HFF-Myc (cell line): ENCODE results near the gene GJD4.

Experiments
- DNase-seq: peaks from one replicate; pipeline ENCODE4 v3.0.0-alpha.2; 2011; ENCODE audit warnings: low read depth; ENCODE audit errors: extremely low read depth
- H3K4me3 ChIP-seq: replicated peaks from 2 replicates; pipeline ENCODE4 v1.5.1; 2011; ENCODE audit warnings: low read depth, mild to moderate bottlenecking, control low read depth, low read length
- CTCF ChIP-seq: IDR thresholded peaks from 2 replicates; pipeline ENCODE4 v1.5.1; 2012; ENCODE audit warnings: mild to moderate bottlenecking, low read depth, low read length, control low read depth; ENCODE audit errors: missing control alignments

Gene GJD4

GRCh38 chr10:35584946-35585345 is 20.2 kb upstream of the GJD4 start:
- no peak overlapping the region for H3K4me3 ChIP-seq
- no peak for DNase-seq
- TF ChIP-seq CTCF, result no peak

GRCh38 chr10:35585356-35585755 is 19.8 kb upstream of the GJD4 start:
- DNase-seq, result no peak
- H3K4me3 ChIP-seq, result no peak overlapping the region
- no peak for TF ChIP-seq CTCF

GRCh38 chr10:35585903-35586535 is 19.1 kb upstream of the GJD4 start:
- TF ChIP-seq CTCF, result no peak
- no peak for DNase-seq
- H3K4me3 ChIP-seq, result no peak overlapping the region

- no peak overlapping the region for H3K4me3 ChIP-seq
- TF ChIP-seq CTCF, result no peak
- DNase-seq, result no peak
These were observed 16.3 kb upstream of the GJD4 start for GRCh38 chr10:35588836-35589235.

- no peak for DNase-seq
These were observed 12.7 kb upstream of the GJD4 start for GRCh38 chr10:35592441-35592840.

GRCh38 chr10:35594115-35595079 is 10.7 kb upstream of the GJD4 start:
- no peak overlapping the region for H3K4me3 ChIP-seq
- no peak for TF ChIP-seq CTCF
- no peak for DNase-seq

More at GRCh38 chr10:35592441-35592840, 12.7 kb upstream of the GJD4 start:
- no peak for TF ChIP-seq CTCF
- H3K4me3 ChIP-seq, result no peak overlapping the region
